Testis (tissue), 2 donors: Measurements from ENCODE around the gene FOSB.
A peak's percentile ranks its signal among the peaks of the same experiment; 100 is the strongest.

Source experiments
- POLR2A ChIP-seq: fragments of 450-650 bp; IDR thresholded peaks from one replicate; pipeline ENCODE4 v1.6.1; 2017; ENCODE audit warnings: antibody characterized with exemption, mild to moderate bottlenecking, moderate library complexity
- TF ChIP-seq, protein P1 (sequence below), 3 experiments: fragments of 450-650 bp in 2 of 3; fragments of 200-600 bp in 1 of 3; sonication (generic) in 1 of 3; IDR thresholded peaks; one replicate each; pipeline ENCODE4 v1.5.1; 2016 to 2019; ENCODE audit warnings: antibody characterized with exemption in 3 of 3, mild to moderate bottlenecking in 2 of 3, moderate library complexity in 1 of 3

DNA sequence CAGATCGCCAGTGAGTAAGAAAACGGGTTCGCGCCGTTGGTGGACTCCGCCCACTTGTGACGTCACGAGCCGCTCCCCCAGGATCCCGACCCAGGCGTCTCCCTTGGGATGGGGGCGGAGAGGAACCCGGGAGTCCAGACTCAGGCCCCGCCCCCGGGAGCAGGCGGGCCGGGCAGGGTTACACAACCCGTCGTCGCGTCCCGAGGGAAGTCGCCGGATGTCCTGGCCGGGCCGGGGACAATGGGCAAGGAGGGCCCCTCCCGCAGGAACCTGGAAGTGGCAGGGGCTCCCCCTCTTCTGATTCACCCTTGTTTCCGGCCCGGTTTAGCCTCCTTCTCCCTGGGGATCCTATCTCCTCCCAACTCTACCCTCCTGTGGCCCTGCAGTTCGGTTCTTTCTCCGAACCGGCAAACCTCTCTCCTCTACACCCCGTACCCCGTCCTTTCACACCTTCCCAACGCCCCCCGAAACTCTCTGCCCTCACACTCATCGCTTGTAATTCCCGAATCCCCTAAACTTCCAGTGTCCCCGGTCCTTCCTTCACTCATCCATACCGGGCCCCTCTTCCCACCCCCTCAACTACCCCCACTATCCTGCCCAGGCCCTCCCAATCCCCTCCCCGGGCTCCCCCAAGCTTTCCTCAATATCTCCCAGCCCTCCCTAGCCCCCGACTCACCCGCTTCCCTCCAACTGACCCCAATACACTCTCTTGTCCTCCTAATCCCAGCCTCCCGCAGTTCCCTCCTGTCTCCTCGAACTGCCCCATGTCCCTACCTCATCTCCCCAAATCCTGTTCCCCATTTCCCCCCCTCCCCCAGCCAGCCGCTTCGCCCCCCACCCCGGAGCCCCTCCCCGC, 24.1 kb upstream of the FOSB start:
- TF ChIP-seq, protein P1, sequence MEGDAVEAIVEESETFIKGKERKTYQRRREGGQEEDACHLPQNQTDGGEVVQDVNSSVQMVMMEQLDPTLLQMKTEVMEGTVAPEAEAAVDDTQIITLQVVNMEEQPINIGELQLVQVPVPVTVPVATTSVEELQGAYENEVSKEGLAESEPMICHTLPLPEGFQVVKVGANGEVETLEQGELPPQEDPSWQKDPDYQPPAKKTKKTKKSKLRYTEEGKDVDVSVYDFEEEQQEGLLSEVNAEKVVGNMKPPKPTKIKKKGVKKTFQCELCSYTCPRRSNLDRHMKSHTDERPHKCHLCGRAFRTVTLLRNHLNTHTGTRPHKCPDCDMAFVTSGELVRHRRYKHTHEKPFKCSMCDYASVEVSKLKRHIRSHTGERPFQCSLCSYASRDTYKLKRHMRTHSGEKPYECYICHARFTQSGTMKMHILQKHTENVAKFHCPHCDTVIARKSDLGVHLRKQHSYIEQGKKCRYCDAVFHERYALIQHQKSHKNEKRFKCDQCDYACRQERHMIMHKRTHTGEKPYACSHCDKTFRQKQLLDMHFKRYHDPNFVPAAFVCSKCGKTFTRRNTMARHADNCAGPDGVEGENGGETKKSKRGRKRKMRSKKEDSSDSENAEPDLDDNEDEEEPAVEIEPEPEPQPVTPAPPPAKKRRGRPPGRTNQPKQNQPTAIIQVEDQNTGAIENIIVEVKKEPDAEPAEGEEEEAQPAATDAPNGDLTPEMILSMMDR (IDR thresholded peaks at IDR 0.05), result no peak
- peak; percentile 11 for TF ChIP-seq POLR2A
